HG02885 (cell line): Measurements from ENCODE around the gene BCL3.

Experiments used
- ATAC-seq: cut with Tn5 transposase; IDR thresholded peaks from one replicate; pipeline ENCODE4 v1.9.1; 2021; ENCODE audit warnings: mild to moderate bottlenecking; ENCODE audit not compliant: unreplicated experiment, poor library complexity

The BCL3 gene

GRCh38 chr19:44783545-44783944 is 35.0 kb downstream of the BCL3 start:
- no peak for ATAC-seq

- ATAC-seq = no peak
Measured at GRCh38 chr19:44785271-44785670, 36.8 kb downstream of the BCL3 start.

GRCh38 chr19:44785993-44786392 is 37.5 kb downstream of the BCL3 start:
- no peak for ATAC-seq

DNA sequence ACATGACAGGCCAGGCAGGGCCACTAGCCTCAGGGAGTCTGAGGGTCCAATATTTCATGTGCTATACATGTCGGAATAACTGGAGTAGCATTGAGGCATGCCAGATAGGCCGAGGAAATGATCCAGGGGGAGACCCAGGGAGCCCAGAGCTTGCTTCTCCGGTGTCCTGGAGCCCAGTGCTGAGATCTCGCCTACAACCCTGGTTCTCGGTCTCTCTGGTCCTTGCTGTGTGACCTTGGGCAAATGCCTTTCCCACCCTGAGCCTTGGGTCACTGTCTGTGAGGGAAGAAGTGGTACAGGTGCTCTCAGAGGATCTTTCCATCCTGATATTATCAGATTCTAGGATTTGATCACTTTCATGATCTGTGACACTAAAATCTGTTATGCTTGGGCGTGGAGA is 40.5 kb downstream of the BCL3 start:
- no peak for ATAC-seq

DNA sequence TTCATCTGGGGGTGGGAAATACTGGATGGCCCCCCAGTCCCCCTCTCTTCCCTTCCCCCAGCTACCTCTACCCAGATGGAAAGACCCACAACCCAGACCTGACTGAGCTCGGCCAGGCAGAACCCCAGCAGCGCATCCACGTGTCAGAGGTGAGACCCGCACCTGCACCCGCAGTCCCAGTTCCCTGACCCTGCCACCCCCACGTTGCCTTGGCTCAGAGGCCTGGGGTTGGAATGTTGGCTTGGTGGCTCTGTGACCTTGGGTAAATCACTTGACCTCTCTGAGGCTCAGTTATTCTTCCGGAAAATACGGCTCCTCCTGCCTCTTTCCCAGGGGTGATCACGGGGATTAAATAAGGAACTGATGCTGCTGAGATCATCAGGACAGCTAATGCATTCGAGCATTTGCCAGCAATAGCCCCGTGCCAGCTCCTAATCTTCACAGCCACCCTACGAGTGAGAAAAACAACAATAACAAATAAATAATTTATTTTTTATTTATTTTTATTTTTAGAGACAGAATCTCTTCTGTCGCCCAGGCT is 41.5 kb downstream of the BCL3 start:
- no peak for ATAC-seq

GRCh38 chr19:44792281-44792680 is 43.8 kb downstream of the BCL3 start:
- no peak for ATAC-seq

DNA sequence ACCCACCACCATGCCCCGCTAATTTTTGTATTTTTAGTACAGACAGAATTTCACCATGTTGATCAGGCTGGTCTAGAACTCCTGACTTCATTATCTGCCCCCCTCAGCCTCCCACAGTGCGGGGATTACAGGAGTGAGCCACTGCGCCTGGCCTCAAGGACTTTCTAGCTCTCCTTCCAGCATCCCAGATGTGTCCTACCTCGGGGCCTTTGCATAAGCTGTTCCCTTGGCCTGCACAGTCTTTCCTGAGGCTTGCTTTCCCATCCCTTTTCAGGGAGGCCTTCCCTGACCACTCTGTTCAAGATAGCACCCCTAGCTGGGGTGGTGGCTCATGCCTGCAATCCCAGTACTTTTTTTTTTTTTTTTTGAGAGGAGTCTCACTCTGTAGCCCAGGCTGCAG is 46.1 kb downstream of the BCL3 start:
- ATAC-seq = no peak

DNA sequence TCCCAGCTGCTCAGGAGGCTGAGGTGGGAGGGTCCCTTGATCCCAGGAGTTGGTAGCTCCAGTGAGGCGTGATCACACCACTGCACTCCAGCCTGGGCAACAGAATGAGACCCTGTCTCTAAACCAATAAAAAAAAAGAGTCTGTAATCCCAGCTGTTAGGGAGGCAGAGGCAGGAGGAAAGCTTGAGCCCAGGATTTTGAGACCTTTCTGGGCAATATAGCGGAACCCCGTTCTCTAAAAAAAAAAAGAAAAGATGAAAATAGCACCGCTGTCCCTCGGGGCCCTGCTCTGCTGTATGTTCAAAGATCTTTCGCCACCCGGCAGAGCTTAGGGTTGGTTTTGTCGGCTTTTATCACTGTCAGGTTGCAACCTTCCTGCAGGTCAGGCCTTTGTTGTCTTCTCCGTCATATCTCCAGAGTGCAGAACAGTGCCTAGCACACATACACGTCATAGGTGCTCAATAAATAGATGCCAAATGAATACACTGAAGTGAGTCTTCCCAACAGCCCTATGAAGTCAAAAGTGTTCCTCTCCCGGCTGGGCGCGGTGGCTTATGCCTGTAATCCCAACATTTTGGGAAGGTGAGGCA is 47.0 kb downstream of the BCL3 start:
- ATAC-seq = no peak

GRCh38 chr19:44796701-44797115 is 48.2 kb downstream of the BCL3 start:
- ATAC-seq = no peak

- no peak for ATAC-seq
Measured at GRCh38 chr19:44799627-44800346, 51.3 kb downstream of the BCL3 start.

- peak; percentile 75 for ATAC-seq
Measured at GRCh38 chr19:44800461-44800860, 52.0 kb downstream of the BCL3 start.

- ATAC-seq = no peak
Measured at GRCh38 chr19:44803442-44804428, 55.2 kb downstream of the BCL3 start.

DNA sequence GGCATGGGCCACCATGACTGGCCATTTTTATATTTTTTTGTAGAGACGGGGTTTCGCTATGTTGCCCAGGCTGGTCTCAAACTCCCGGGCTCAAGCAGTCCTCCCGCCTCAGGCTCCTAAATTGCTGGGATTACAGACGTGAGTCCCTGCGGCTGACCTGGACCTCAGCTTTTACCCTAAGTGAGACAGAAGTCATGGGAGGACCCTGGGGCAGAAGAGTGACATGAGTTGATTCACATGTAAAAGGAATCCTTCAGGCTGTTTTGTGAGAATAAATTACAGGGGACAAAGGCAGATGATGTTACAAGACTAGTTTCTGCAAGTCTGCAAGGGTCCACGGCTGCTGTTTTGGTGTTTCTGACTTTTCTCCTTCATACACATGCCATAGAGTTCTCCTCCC is 57.8 kb downstream of the BCL3 start:
- ATAC-seq = no peak

GRCh38 chr19:44807162-44807561 is 58.7 kb downstream of the BCL3 start:
- ATAC-seq = no peak

DNA sequence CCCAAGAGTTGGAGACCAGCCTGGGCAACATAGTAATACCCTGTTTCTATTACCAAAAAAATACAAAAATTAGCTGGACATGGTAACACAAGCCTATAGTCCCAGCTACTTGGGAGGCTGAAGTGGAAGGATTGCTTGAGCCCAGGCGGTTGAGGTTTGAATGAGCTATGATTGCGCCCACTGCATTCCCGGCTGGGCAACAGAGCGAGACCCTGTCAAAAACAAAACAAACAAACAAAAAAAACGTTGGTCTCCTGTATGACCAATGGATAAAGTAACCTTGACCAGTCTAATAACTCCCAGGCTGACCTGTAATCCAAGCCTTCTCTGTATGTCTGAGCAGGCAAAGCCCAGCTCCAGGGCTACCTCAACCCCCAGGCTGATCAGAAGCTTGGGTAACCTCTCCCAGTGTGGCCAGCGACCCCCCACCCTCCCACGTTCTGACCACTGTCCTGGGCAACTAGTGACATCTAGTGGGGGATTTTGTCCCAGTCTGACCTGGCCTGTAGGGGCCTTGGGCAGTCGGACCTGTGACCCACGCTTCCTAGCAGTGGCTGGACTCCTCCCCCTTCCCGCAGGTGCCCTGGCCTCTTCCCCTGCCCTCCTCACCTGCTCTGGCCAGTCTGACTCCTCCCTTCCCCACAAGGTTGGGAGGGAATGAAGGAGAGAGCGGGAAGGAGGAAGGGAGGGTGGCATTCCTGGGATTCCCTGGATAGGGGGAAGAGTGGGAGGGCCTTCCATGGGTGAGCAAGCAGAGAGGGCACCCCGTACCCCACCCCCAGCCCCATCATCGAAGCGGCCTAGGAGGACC is 59.3 kb downstream of the BCL3 start:
- ATAC-seq = no peak

- ATAC-seq = no peak
Measured at GRCh38 chr19:44808463-44809371, 60.2 kb downstream of the BCL3 start, which contains the start of gene BCAM. Gene BCAM (plus strand): TSS chr19:44809103. CDS start chr19:44809125, 22 bp downstream.
